ENCODE measurements around the gene THTPA. TPM values are rescaled to one million over a fixed set of nuclear protein-coding genes. Genes with fewer than 3 reads are reported as not detected.

THTPA gene
- total and polyA plus RNA-seq, 2 of the 13 experiments (the other 11 are each of a cell fraction or from before 2014, with no cell fraction given) = 7.4 to 8.7 TPM

DNA sequence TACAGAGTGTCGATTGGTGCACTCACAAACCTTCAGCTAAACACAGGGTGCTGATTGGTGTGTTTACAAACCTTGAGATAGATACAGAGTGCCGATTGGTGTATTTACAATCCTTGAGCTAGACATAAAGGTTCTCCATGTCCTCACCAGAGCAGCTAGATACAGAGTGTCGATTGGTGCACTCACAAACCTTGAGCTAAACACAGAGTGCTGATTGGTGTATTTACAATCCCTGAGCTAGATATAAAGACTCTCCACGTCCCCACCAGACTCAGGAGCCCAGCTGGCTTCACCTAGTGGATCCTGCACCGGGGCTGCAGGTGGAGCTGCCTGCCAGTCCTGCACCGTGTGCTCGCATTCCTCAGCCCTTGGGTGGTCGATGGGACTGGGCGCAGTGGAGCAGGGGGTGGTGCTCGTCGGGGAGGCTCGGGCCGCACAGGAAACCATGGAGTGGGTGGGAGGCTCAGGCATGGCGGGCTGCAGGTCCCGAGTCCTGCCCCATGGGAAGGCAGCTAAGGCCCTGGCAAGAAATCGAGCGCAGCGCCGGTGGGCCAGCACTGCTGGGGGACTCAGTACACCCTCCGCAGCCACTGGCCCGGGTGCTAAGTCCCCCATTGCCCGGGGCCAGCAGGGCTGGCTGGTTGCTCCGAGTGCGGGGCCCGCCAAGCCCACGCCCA, 28.6 kb downstream of the THTPA start (continued):
- TF ChIP-seq, protein P1, sequence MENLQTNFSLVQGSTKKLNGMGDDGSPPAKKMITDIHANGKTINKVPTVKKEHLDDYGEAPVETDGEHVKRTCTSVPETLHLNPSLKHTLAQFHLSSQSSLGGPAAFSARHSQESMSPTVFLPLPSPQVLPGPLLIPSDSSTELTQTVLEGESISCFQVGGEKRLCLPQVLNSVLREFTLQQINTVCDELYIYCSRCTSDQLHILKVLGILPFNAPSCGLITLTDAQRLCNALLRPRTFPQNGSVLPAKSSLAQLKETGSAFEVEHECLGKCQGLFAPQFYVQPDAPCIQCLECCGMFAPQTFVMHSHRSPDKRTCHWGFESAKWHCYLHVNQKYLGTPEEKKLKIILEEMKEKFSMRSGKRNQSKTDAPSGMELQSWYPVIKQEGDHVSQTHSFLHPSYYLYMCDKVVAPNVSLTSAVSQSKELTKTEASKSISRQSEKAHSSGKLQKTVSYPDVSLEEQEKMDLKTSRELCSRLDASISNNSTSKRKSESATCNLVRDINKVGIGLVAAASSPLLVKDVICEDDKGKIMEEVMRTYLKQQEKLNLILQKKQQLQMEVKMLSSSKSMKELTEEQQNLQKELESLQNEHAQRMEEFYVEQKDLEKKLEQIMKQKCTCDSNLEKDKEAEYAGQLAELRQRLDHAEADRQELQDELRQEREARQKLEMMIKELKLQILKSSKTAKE (CRISPR knock-in tag; IDR thresholded peaks at IDR 0.05; ENCODE audit: borderline replicate concordance) = 0 out of 2 replicates have a peak, but pooled peaks have one; percentile 24
- TF ChIP-seq ZNF225 (CRISPR knock-in tag; IDR thresholded peaks at IDR 0.05) (peak; percentile 76; the same call in 1 of the 2 replicates), ZNF567 (CRISPR knock-in tag; IDR thresholded peaks at IDR 0.05; ENCODE audit: borderline replicate concordance) (0 out of 2 replicates have a peak, but pooled peaks have one; percentile 39), HOXA3 (CRISPR knock-in tag; IDR thresholded peaks at IDR 0.05) (peak; percentile 66), ZNF768 (CRISPR knock-in tag; IDR thresholded peaks at IDR 0.05) (peak; percentile 17; the same call in 1 of the 2 replicates), ZKSCAN5 (CRISPR knock-in tag; IDR thresholded peaks at IDR 0.05) (0 out of 2 replicates have a peak, but pooled peaks have one; percentile 55), REL (CRISPR knock-in tag; conservative IDR thresholded peaks at IDR 0.05) (0 out of 2 replicates have a peak, but pooled peaks have one; percentile 2), NFYC (CRISPR knock-in tag; IDR thresholded peaks at IDR 0.05) (peak; percentile 75), RFXAP (CRISPR knock-in tag; IDR thresholded peaks at IDR 0.05; ENCODE audit: borderline replicate concordance) (peak; percentile 45; the same call in 1 of the 2 replicates), BRD4 (CRISPR knock-in tag; IDR thresholded peaks at IDR 0.05) (peak; percentile 51; the same call in 1 of the 2 replicates), ZNF713 (CRISPR knock-in tag; IDR thresholded peaks at IDR 0.05) (0 out of 2 replicates have a peak, but pooled peaks have one; percentile 63), SRY (CRISPR knock-in tag; IDR thresholded peaks at IDR 0.05) (0 out of 2 replicates have a peak, but pooled peaks have one; percentile 33), ZNF772 (CRISPR knock-in tag; IDR thresholded peaks at IDR 0.05) (peak; percentile 13), ZNF550 (CRISPR knock-in tag; IDR thresholded peaks at IDR 0.05; ENCODE audit: borderline replicate concordance) (0 out of 2 replicates have a peak, but pooled peaks have one; percentile 52), AGO1 (IDR thresholded peaks at IDR 0.05; ENCODE audit: low read depth, low read length, poor library complexity, severe bottlenecking) (peak; percentile 34), FOXK2 (IDR thresholded peaks at IDR 0.05) (0 out of 2 replicates have a peak, but pooled peaks have one; percentile 1), ZNF274 (CRISPR knock-in tag; IDR thresholded peaks at IDR 0.05) (peak; percentile 34; the same call in 1 of the 2 replicates), ZNF616 (CRISPR knock-in tag; IDR thresholded peaks at IDR 0.05; ENCODE audit: low read depth) (0 out of 2 replicates have a peak, but pooled peaks have one; percentile 1), MED13 (CRISPR knock-in tag; IDR thresholded peaks at IDR 0.05) (peak; percentile 51; the same call in 1 of the 2 replicates)
- TF ChIP-seq, protein P2, sequence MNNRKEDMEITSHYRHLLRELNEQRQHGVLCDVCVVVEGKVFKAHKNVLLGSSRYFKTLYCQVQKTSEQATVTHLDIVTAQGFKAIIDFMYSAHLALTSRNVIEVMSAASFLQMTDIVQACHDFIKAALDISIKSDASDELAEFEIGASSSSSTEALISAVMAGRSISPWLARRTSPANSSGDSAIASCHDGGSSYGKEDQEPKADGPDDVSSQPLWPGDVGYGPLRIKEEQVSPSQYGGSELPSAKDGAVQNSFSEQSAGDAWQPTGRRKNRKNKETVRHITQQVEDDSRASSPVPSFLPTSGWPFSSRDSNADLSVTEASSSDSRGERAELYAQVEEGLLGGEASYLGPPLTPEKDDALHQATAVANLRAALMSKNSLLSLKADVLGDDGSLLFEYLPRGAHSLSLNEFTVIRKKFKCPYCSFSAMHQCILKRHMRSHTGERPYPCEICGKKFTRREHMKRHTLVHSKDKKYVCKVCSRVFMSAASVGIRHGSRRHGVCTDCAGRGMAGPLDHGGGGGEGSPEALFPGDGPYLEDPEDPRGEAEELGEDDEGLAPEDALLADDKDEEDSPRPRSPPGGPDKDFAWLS (CRISPR knock-in tag; IDR thresholded peaks at IDR 0.05; ENCODE audit: borderline replicate concordance) = 0 out of 2 replicates have a peak, but pooled peaks have one; percentile 67
- TF ChIP-seq, protein P3, sequence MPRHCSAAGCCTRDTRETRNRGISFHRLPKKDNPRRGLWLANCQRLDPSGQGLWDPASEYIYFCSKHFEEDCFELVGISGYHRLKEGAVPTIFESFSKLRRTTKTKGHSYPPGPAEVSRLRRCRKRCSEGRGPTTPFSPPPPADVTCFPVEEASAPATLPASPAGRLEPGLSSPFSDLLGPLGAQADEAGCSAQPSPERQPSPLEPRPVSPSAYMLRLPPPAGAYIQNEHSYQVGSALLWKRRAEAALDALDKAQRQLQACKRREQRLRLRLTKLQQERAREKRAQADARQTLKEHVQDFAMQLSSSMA (CRISPR knock-in tag; IDR thresholded peaks at IDR 0.05) = 0 out of 2 replicates have a peak, but pooled peaks have one; percentile 24
- TF ChIP-seq, protein P4, sequence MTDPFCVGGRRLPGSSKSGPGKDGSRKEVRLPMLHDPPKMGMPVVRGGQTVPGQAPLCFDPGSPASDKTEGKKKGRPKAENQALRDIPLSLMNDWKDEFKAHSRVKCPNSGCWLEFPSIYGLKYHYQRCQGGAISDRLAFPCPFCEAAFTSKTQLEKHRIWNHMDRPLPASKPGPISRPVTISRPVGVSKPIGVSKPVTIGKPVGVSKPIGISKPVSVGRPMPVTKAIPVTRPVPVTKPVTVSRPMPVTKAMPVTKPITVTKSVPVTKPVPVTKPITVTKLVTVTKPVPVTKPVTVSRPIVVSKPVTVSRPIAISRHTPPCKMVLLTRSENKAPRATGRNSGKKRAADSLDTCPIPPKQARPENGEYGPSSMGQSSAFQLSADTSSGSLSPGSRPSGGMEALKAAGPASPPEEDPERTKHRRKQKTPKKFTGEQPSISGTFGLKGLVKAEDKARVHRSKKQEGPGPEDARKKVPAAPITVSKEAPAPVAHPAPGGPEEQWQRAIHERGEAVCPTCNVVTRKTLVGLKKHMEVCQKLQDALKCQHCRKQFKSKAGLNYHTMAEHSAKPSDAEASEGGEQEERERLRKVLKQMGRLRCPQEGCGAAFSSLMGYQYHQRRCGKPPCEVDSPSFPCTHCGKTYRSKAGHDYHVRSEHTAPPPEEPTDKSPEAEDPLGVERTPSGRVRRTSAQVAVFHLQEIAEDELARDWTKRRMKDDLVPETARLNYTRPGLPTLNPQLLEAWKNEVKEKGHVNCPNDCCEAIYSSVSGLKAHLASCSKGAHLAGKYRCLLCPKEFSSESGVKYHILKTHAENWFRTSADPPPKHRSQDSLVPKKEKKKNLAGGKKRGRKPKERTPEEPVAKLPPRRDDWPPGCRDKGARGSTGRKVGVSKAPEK (CRISPR knock-in tag; IDR thresholded peaks at IDR 0.05; ENCODE audit: borderline replicate concordance) = peak; percentile 85; the same call in 1 of the 2 replicates

Measured in HepG2 (cell line).